H9 (cell line): ENCODE results near the gene CGGBP1. TPM values are rescaled to one million over a fixed set of nuclear protein-coding genes. Genes with fewer than 3 reads are reported as not detected.

ENCODE experiments used
- DNase-seq: peaks from one replicate; pipeline ENCODE4 v3.0.0-alpha.2; 2017
- H2AFZ ChIP-seq: one replicate; pipeline ENCODE4 v1.6.1; 2013; ENCODE audit warnings: mild to moderate bottlenecking, low read length, control low read depth, moderate library complexity
- H2AK5ac ChIP-seq: 2 replicates; pipeline ENCODE4 v1.6.1; 2013; ENCODE audit warnings: low read length, control low read depth, mixed read lengths; ENCODE audit not compliant: insufficient read length
- H2BK120ac ChIP-seq: one replicate; pipeline ENCODE4 v1.6.1; 2013; ENCODE audit warnings: low read depth, mild to moderate bottlenecking, low read length, control low read depth, inconsistent platforms; ENCODE audit not compliant: poor library complexity, severe bottlenecking
- H2BK12ac ChIP-seq: 2 replicates; pipeline ENCODE4 v1.6.1; 2013; ENCODE audit warnings: low read length, control low read depth, mixed read lengths, low read depth; ENCODE audit not compliant: insufficient read length
- H2BK15ac ChIP-seq: 2 replicates; pipeline ENCODE4 v1.6.1; 2013; ENCODE audit warnings: low read depth, low read length, control low read depth
- H2BK20ac ChIP-seq: one replicate; pipeline ENCODE4 v1.6.1; 2013; ENCODE audit warnings: low read depth, mild to moderate bottlenecking, low read length, control low read depth, inconsistent platforms; ENCODE audit not compliant: poor library complexity, severe bottlenecking
- H2BK5ac ChIP-seq: 2 replicates; pipeline ENCODE4 v1.6.1; 2013; ENCODE audit warnings: low read length, control low read depth, mixed read lengths; ENCODE audit not compliant: insufficient read length
- H3K14ac ChIP-seq: 2 replicates; pipeline ENCODE4 v1.6.1; 2013; ENCODE audit warnings: low read length, control low read depth; ENCODE audit not compliant: insufficient read depth
- H3K18ac ChIP-seq: 2 replicates; pipeline ENCODE4 v1.6.1; 2013; ENCODE audit warnings: low read depth, mild to moderate bottlenecking, mixed read lengths, low read length, control low read depth; ENCODE audit not compliant: insufficient read length
- H3K23ac ChIP-seq: 2 replicates; pipeline ENCODE4 v1.6.1; 2013; ENCODE audit warnings: low read length, control low read depth, mixed read lengths, low read depth; ENCODE audit not compliant: insufficient read length
- H3K23me2 ChIP-seq: 2 replicates; pipeline ENCODE4 v1.6.1; 2013; ENCODE audit warnings: low read depth, mild to moderate bottlenecking, mixed read lengths, low read length, control low read depth; ENCODE audit not compliant: insufficient read length, poor library complexity, severe bottlenecking
- H3K27ac ChIP-seq: 2 replicates; pipeline ENCODE4 v1.5.1; 2013; ENCODE audit warnings: low read length, control low read depth, mixed read lengths, low read depth; ENCODE audit not compliant: insufficient read length
- H3K27me3 ChIP-seq: 2 replicates; pipeline ENCODE4 v1.6.1; 2013; ENCODE audit warnings: low read length, control low read depth, inconsistent platforms; ENCODE audit not compliant: insufficient read depth
- H3K4ac ChIP-seq: 2 replicates; pipeline ENCODE4 v1.6.1; 2013; ENCODE audit warnings: low read depth, mild to moderate bottlenecking, control low read depth, inconsistent platforms, low read length, moderate library complexity
- H3K4me1 ChIP-seq: 2 replicates; pipeline ENCODE4 v1.6.1; 2013; ENCODE audit warnings: low read length, control low read depth, inconsistent platforms; ENCODE audit not compliant: insufficient read depth
- H3K4me2 ChIP-seq: 2 replicates; pipeline ENCODE4 v1.6.1; 2013; ENCODE audit warnings: low read length, control low read depth, mixed read lengths; ENCODE audit not compliant: insufficient read length, insufficient read depth
- H3K56ac ChIP-seq: 2 replicates; pipeline ENCODE4 v1.6.1; 2013; ENCODE audit warnings: low read depth, mild to moderate bottlenecking, mixed read lengths, low read length, control low read depth; ENCODE audit not compliant: insufficient read length
- H3K79me1 ChIP-seq: 2 replicates; pipeline ENCODE4 v1.6.1; 2013; ENCODE audit warnings: low read depth, mild to moderate bottlenecking, moderate library complexity, low read length, control low read depth, inconsistent platforms; ENCODE audit not compliant: insufficient read depth, poor library complexity, severe bottlenecking
- H3K79me2 ChIP-seq: 2 replicates; pipeline ENCODE4 v1.6.1; 2013; ENCODE audit warnings: low read length, control low read depth, inconsistent platforms; ENCODE audit not compliant: insufficient read depth
- H3K9ac ChIP-seq: 2 replicates; pipeline ENCODE4 v1.6.1; 2013; ENCODE audit warnings: low read length, control low read depth, mixed read lengths; ENCODE audit not compliant: insufficient read length; ENCODE audit errors: extremely low read depth
- H3K9me3 ChIP-seq: one replicate; pipeline ENCODE4 v1.6.1; 2013; ENCODE audit warnings: low read depth, low read length, inconsistent platforms; ENCODE audit not compliant: control insufficient read depth
- H3T11ph ChIP-seq: one replicate; pipeline ENCODE4 v1.6.1; 2013; ENCODE audit warnings: mild to moderate bottlenecking, low read length, control low read depth, inconsistent platforms
- H4K20me1 ChIP-seq: one replicate; pipeline ENCODE4 v1.6.1; 2013; ENCODE audit not compliant: control insufficient read depth, insufficient read length, insufficient read depth
- H4K5ac ChIP-seq: 2 replicates; pipeline ENCODE4 v1.6.1; 2013; ENCODE audit warnings: low read depth, mild to moderate bottlenecking, mixed read lengths, low read length, control low read depth; ENCODE audit not compliant: insufficient read length
- H4K8ac ChIP-seq: replicated peaks from 2 replicates; pipeline ENCODE4 v1.6.1; 2013; ENCODE audit warnings: low read length, control low read depth, mixed read lengths, low read depth; ENCODE audit not compliant: insufficient read length
- H4K91ac ChIP-seq: 2 replicates; pipeline ENCODE4 v1.6.1; 2013; ENCODE audit warnings: low read depth, mild to moderate bottlenecking, moderate library complexity, mixed read lengths, low read length, control low read depth; ENCODE audit not compliant: insufficient read length
- H3K27ac Mint-ChIP-seq, 3 experiments: 2 replicates in 2 of 3; 3 replicates in 1 of 3; pipeline ENCODE4 v1.8.0; 2020 to 2021; ENCODE audit warnings: mixed read lengths in 3 of 3, mild to moderate bottlenecking in 1 of 3, moderate library complexity in 1 of 3
- H3K27me3 Mint-ChIP-seq: 2 replicates; pipeline ENCODE4 v1.8.0; 2021; ENCODE audit warnings: low read depth, mild to moderate bottlenecking, moderate library complexity, mixed read lengths
- H3K36me3 Mint-ChIP-seq, 3 experiments: 2 replicates in 2 of 3; 3 replicates in 1 of 3; pipeline ENCODE4 v1.8.0; 2020 to 2021; ENCODE audit warnings: low read depth in 3 of 3, mixed read lengths in 3 of 3; ENCODE audit not compliant: insufficient read depth in 1 of 3
- H3K4me1 Mint-ChIP-seq, 2 experiments: 2 replicates each; pipeline ENCODE4 v1.8.0; 2020; ENCODE audit warnings: mixed read lengths in 2 of 2
- H3K4me3 Mint-ChIP-seq, 2 experiments: 2 replicates in 1 of 2; 3 replicates in 1 of 2; pipeline ENCODE4 v1.8.0; 2020 to 2021; ENCODE audit warnings: mild to moderate bottlenecking in 2 of 2, mixed read lengths in 2 of 2, moderate library complexity in 1 of 2
- H3K9me3 Mint-ChIP-seq, 2 experiments: 2 replicates in 1 of 2; 3 replicates in 1 of 2; pipeline ENCODE4 v1.8.0; 2020; ENCODE audit warnings: mild to moderate bottlenecking in 2 of 2, mixed read lengths in 2 of 2, moderate library complexity in 1 of 2
- CTCF ChIP-seq: fragments of 200-600 bp; sonication (generic); conservative IDR thresholded peaks from 3 replicates; pipeline ENCODE4 v1.8.0; 2021; ENCODE audit warnings: antibody characterized with exemption, mild to moderate bottlenecking
- WGBS: extraction: QIAGEN DNeasy Blood & Tissue Kit; methylation state at CpG from one replicate; pipeline ENCODE4 v1.1.7; 2013; ENCODE audit warnings: missing lambda C conversion rate, low lambda C conversion rate, mixed read lengths; ENCODE audit not compliant: insufficient read length; ENCODE audit errors: extremely low coverage; 5-methylcytosine and 5-hydroxymethylcytosine counted together
- total RNA-seq: library from RNA; stranded (reverse); gene quantifications from 2 replicates; pipeline ENCODE4 v1.2.1, GENCODE V29; 2021

CGGBP1 gene
- total RNA-seq, 1 experiment from 2014 or later = 75.0 TPM

- Histone ChIP-seq H3K56ac (no peak overlapping the region), H3K23ac (no peak overlapping the region), H2BK20ac (no peak overlapping the region), H3K4ac (no peak overlapping the region), H3K23me2 (no peaks in the 10 kb centered on the region), H2BK120ac (no peak overlapping the region), H2BK15ac (no peak overlapping the region), H3K9me3 (no peaks in the 10 kb centered on the region), H3K27ac (no peak overlapping the region), H2BK12ac (no peak overlapping the region), H3T11ph (no peak overlapping the region), H3K79me1 (no peaks in the 10 kb centered on the region), H2AFZ (no peak overlapping the region), H3K14ac (no peak overlapping the region), H3K79me2 (no peaks in the 10 kb centered on the region), H3K4me1 (no peaks in the 10 kb centered on the region), H3K27me3 (no peaks in the 10 kb centered on the region), H2AK5ac (no peak overlapping the region), H2BK5ac (no peak overlapping the region), H4K91ac (no peak overlapping the region), H3K9ac (no peak overlapping the region), H4K20me1 (no peaks in the 10 kb centered on the region), H3K4me2 (no peak overlapping the region), H3K18ac (no peak overlapping the region), H4K5ac (no peak overlapping the region), H4K8ac (no peak overlapping the region)
- Mint-ChIP-seq H3K9me3 (peaks cover 0 to 4% of the 10 kb centered on the region in 2 experiments; a peak in 1 of 5 replicates), H3K36me3 (peaks cover 10 to 28% (median 19%) of the 10 kb centered on the region in 3 experiments; a peak in 6 of 7 replicates), H3K4me1 (no peaks in the 10 kb centered on the region), H3K27me3 (no peaks in the 10 kb centered on the region), H3K4me3 (no peak overlapping the region), H3K27ac (no peak overlapping the region)
- no peak for TF ChIP-seq CTCF
- DNase-seq = no peak
- WGBS = no CpG with 5 or more reads among the region's 4 CpGs
Measured at GRCh38 chr3:88090681-88091080, 31.9 kb upstream of the CGGBP1 start.
